IMR-90 (cell line): ENCODE data around the gene GNAT1. TPM values are rescaled to one million over a fixed set of nuclear protein-coding genes. Genes with fewer than 3 reads are reported as not detected.

Source experiments
- ATAC-seq: fragments of 200-7000 bp; cut with Tn5 transposase; 2 replicates; pipeline ENCODE4 v1.9.1; 2020; ENCODE audit warnings: low read depth, mild to moderate bottlenecking, moderate library complexity
- BruUV-seq: library from RNA; stranded (reverse); fragments of 400-500 nt; replicated peaks from 2 replicates; lab custom pipeline; 2021; lab: Mats Ljungman, UMichigan
- CTCF ChIA-PET: fragments of 300-600 bp; formaldehyde crosslinking; extraction: SDS; loops from one replicate; lab custom pipeline; 2021; ENCODE audit warnings: antibody characterized with exemption; lab: Yijun Ruan, JAX
- POLR2A ChIA-PET: fragments of 300-600 bp; sonication (Branson Sonifier 250); formaldehyde crosslinking; loops from one replicate; lab custom pipeline; 2022; ENCODE audit warnings: antibody characterized with exemption; ENCODE audit not compliant: unreplicated experiment; lab: Charles Lee
- DNase-seq: peaks from one replicate; pipeline ENCODE4 v3.0.0; 2013
- H2AFZ ChIP-seq: replicated peaks from 2 replicates; pipeline ENCODE3; 2013; ENCODE audit warnings: low read length, mild to moderate bottlenecking; ENCODE audit not compliant: poor library complexity
- H2AK5ac ChIP-seq: 2 replicates; pipeline ENCODE4 v1.6.1; 2013; ENCODE audit warnings: low read depth, low read length, inconsistent platforms
- H2AK9ac ChIP-seq: replicated peaks from 2 replicates; pipeline ENCODE3; 2013; ENCODE audit warnings: mild to moderate bottlenecking, low read depth, low read length, moderate library complexity; ENCODE audit not compliant: poor library complexity
- H2BK120ac ChIP-seq: 2 replicates; pipeline ENCODE4 v1.6.1; 2013; ENCODE audit warnings: low read depth, low read length, inconsistent platforms
- H2BK15ac ChIP-seq: 3 replicates; pipeline ENCODE4 v1.6.1; 2013; ENCODE audit warnings: low read depth, low read length, inconsistent platforms
- H2BK20ac ChIP-seq: 2 replicates; pipeline ENCODE4 v1.6.1; 2013; ENCODE audit warnings: low read depth, mild to moderate bottlenecking, inconsistent platforms, low read length, moderate library complexity
- H2BK5ac ChIP-seq: 2 replicates; pipeline ENCODE4 v1.6.1; 2013; ENCODE audit warnings: mild to moderate bottlenecking, low read depth, low read length, inconsistent platforms; ENCODE audit not compliant: poor library complexity, severe bottlenecking
- H3K14ac ChIP-seq: replicated peaks from 2 replicates; pipeline ENCODE4 v1.6.1; 2013; ENCODE audit warnings: low read depth, low read length, inconsistent platforms
- H3K18ac ChIP-seq: 2 replicates; pipeline ENCODE4 v1.6.1; 2013; ENCODE audit warnings: low read depth, low read length, control low read depth
- H3K23ac ChIP-seq: 2 replicates; pipeline ENCODE4 v1.6.1; 2013; ENCODE audit warnings: low read depth, low read length, inconsistent platforms
- H3K27ac ChIP-seq: 2 replicates; pipeline ENCODE4 v1.5.1; 2013; ENCODE audit warnings: mild to moderate bottlenecking, control low read depth, low read length; ENCODE audit not compliant: insufficient read depth
- H3K27me3 ChIP-seq: 2 replicates; pipeline ENCODE4 v1.6.1; 2013; ENCODE audit warnings: low read length; ENCODE audit not compliant: control insufficient read depth, insufficient read depth
- H3K36me3 ChIP-seq: 2 replicates; pipeline ENCODE4 v1.6.1; 2013; ENCODE audit warnings: low read length, mixed read lengths; ENCODE audit not compliant: control insufficient read depth, insufficient read depth
- H3K4ac ChIP-seq: 2 replicates; pipeline ENCODE4 v1.6.1; 2013; ENCODE audit warnings: low read depth, low read length, inconsistent platforms
- H3K4me1 ChIP-seq: 2 replicates; pipeline ENCODE4 v1.6.1; 2013; ENCODE audit warnings: low read length, mixed read lengths; ENCODE audit not compliant: control insufficient read depth, insufficient read depth
- H3K4me2 ChIP-seq: 2 replicates; pipeline ENCODE4 v1.6.1; 2013; ENCODE audit warnings: low read depth, mild to moderate bottlenecking, control low read depth, low read length, moderate library complexity
- H3K4me3 ChIP-seq: 2 replicates; pipeline ENCODE4 v1.5.1; 2013; ENCODE audit warnings: low read depth, mild to moderate bottlenecking, control low read depth, low read length, moderate library complexity; ENCODE audit not compliant: insufficient read depth
- H3K56ac ChIP-seq: 2 replicates; pipeline ENCODE4 v1.6.1; 2013; ENCODE audit warnings: low read length, inconsistent platforms; ENCODE audit not compliant: insufficient read depth; ENCODE audit errors: extremely low read depth
- H3K79me1 ChIP-seq, 2 experiments: 2 replicates each; pipeline ENCODE4 v1.6.1; 2013; ENCODE audit warnings: low read length in 2 of 2, inconsistent platforms in 1 of 2, low read depth in 1 of 2
- H3K9ac ChIP-seq: 2 replicates; pipeline ENCODE4 v1.6.1; 2013; ENCODE audit warnings: low read depth, low read length, control low read depth
- H3K9me1 ChIP-seq: 2 replicates; pipeline ENCODE4 v1.6.1; 2013; ENCODE audit warnings: low read length, inconsistent platforms; ENCODE audit not compliant: insufficient read depth
- H3K9me3 ChIP-seq: 2 replicates; pipeline ENCODE4 v1.6.1; 2013; ENCODE audit warnings: low read length; ENCODE audit not compliant: control insufficient read depth, insufficient read depth
- H4K20me1 ChIP-seq: 2 replicates; pipeline ENCODE4 v1.6.1; 2013; ENCODE audit warnings: low read length, inconsistent platforms; ENCODE audit not compliant: insufficient read depth
- H4K5ac ChIP-seq: 2 replicates; pipeline ENCODE4 v1.6.1; 2013; ENCODE audit warnings: mild to moderate bottlenecking, low read depth, low read length, control low read depth
- H4K8ac ChIP-seq, 2 experiments: 2 replicates each; pipeline ENCODE4 v1.6.1; 2013; ENCODE audit warnings: low read depth in 2 of 2, low read length in 2 of 2, control low read depth in 1 of 2, inconsistent platforms in 1 of 2
- H4K91ac ChIP-seq: 2 replicates; pipeline ENCODE4 v1.6.1; 2013; ENCODE audit warnings: low read depth, low read length, inconsistent platforms; ENCODE audit not compliant: insufficient read depth
- CEBPB ChIP-seq: IDR thresholded peaks from 2 replicates; pipeline ENCODE4 v1.6.1; 2012; ENCODE audit warnings: low read depth, low read length, improper control_type of control experiment
- CHD1 ChIP-seq: IDR thresholded peaks from 2 replicates; pipeline ENCODE4 v1.6.1; 2012; ENCODE audit warnings: low read depth, low read length, improper control_type of control experiment
- MAFK ChIP-seq: IDR thresholded peaks from 2 replicates; pipeline ENCODE4 v1.6.1; 2012; ENCODE audit warnings: low read depth, low read length, improper control_type of control experiment
- MXI1 ChIP-seq: IDR thresholded peaks from 2 replicates; pipeline ENCODE4 v1.6.1; 2012; ENCODE audit warnings: low read depth, mild to moderate bottlenecking, low read length, moderate library complexity, borderline replicate concordance
- WGBS, 2 experiments: methylation state at CpG; one replicate each; pipeline versions ENCODE4 v1.1.5 to v1.1.7; 2013; ENCODE audit warnings: missing lambda C conversion rate in 2 of 2; ENCODE audit not compliant: insufficient read length in 1 of 2; ENCODE audit errors: extremely low coverage in 2 of 2; 5-methylcytosine and 5-hydroxymethylcytosine counted together
- dilution Hi-C: fragments of 300-500 bp; cut with HindIII; formaldehyde crosslinking; loops from one replicate; pipeline ENCODE4 v1.14.3; 2018; ENCODE audit warnings: low sequenced_read_pairs; ENCODE audit not compliant: unreplicated experiment
- in situ Hi-C: fragments of 300-500 bp; cut with MboI; formaldehyde crosslinking; loops from 3 replicates; pipeline ENCODE4 v1.14.3; 2019; ENCODE audit warnings: low sequenced_read_pairs, inconsistent platforms, mixed read lengths
- intact Hi-C: fragments of 100-400 bp; cut with micrococcal nuclease; formaldehyde crosslinking; loops from 2 replicates; pipeline ENCODE4 v1.10.0; 2022
- polyA plus RNA-seq, 3 experiments: library from polyadenylated mRNA; depleted of rRNA; stranded (reverse); fragments of >200 nt; gene quantifications; 2 replicates each; pipeline ENCODE4 v1.2.3, GENCODE V29; 2012; ENCODE audit warnings: low replicate concordance in 1 of 3
- total RNA-seq: library from RNA; depleted of rRNA; stranded (reverse); fragments of >200 nt; gene quantifications from 2 replicates; pipeline ENCODE4 v1.2.3, GENCODE V29; 2012

GNAT1 gene
- total and polyA plus RNA-seq, 2 of the 4 experiments (the other 2 are of a cell fraction): not detected

DNA sequence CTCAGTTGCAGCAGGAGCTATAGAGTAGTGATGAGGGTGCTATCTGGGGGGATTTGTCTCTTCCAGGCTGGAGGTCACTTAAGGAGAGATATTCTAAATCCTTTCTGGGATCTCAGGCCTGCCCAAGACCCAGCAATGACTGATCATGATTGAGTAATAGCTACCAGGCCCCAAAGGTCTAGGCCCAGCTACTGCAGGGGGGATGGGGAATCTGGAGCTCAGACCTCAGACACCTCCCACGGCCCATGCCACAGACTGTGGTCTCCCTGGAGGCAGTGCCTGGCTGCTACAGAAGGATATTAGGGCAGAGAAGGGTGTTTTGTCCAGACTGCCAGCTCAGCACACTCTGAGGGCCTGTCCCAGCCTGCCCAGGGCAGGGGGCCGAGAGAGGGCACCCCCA, 20.5 kb downstream of the GNAT1 start:
- H2BK5ac ChIP-seq: no peak overlapping the region
- in situ Hi-C loops (no loop called here), dilution Hi-C loops (no loop called here), intact Hi-C loops (no loop called here)
- no peaks in the 10 kb centered on the region for H3K36me3 ChIP-seq
- WGBS, 2 experiments: 100% methylated on average over 1 of the region's 2 CpGs; no CpG with 5 or more reads in 1 of the 2 experiments
- H3K4me3 ChIP-seq: no peak overlapping the region
- H3K56ac ChIP-seq: no peak overlapping the region
- no peak overlapping the region for H3K27ac ChIP-seq
- BruUV-seq: no TSS peak
- peaks cover 2% of the 10 kb centered on the region; the same call in 1 of the 2 replicates for H3K4me1 ChIP-seq
- H3K14ac ChIP-seq: no peak overlapping the region
- no peak overlapping the region for H2BK15ac ChIP-seq
- H3K9ac ChIP-seq: no peak overlapping the region
- no peak overlapping the region for H2AK9ac ChIP-seq
- H3K23ac ChIP-seq: no peak overlapping the region
- H3K79me1 ChIP-seq: no peaks in the 10 kb centered on the region
- H3K18ac ChIP-seq: no peak overlapping the region
- no peaks in the 10 kb centered on the region for H3K9me3 ChIP-seq
- no peak overlapping the region for H3K4me2 ChIP-seq
- H4K5ac ChIP-seq: no peak overlapping the region
- CTCF ChIA-PET: interaction anchor here (1.2 to 1.3 kb wide), 2 partner anchors 14 to 35 kb away, joined by 4 to 5 read pairs; no protein-coding TSS in a partner anchor
- POLR2A ChIA-PET: no interaction called here
- H3K9me1 ChIP-seq: no peaks in the 10 kb centered on the region
- H2AFZ ChIP-seq: no peak overlapping the region
- no peak overlapping the region for H2AK5ac ChIP-seq
- ATAC-seq: peak; percentile 84
- H3K4ac ChIP-seq: no peak overlapping the region
- no peak overlapping the region for H2BK20ac ChIP-seq
- no peak overlapping the region for H2BK120ac ChIP-seq
- H4K91ac ChIP-seq: no peak overlapping the region
- H3K27me3 ChIP-seq: peaks cover 28% of the 10 kb centered on the region
- peak; percentile 20 for DNase-seq
- H4K8ac ChIP-seq: no peak overlapping the region
- H4K20me1 ChIP-seq: no peaks in the 10 kb centered on the region
- no peak for TF ChIP-seq CHD1
- no peak for TF ChIP-seq MXI1
- peak; percentile 81 for TF ChIP-seq CEBPB
- 0 out of 2 replicates have a peak, but pooled peaks have one; percentile 2 for TF ChIP-seq MAFK
